GM18873 (cell line): ENCODE measurements around the gene ANKS1A.

Source experiments
- ATAC-seq: cut with Tn5 transposase; IDR thresholded peaks from one replicate; pipeline ENCODE4 v1.9.1; 2021; ENCODE audit warnings: mild to moderate bottlenecking, moderate library complexity, moderate number of reproducible peaks; ENCODE audit not compliant: unreplicated experiment, low FRiP score

The ANKS1A gene

DNA sequence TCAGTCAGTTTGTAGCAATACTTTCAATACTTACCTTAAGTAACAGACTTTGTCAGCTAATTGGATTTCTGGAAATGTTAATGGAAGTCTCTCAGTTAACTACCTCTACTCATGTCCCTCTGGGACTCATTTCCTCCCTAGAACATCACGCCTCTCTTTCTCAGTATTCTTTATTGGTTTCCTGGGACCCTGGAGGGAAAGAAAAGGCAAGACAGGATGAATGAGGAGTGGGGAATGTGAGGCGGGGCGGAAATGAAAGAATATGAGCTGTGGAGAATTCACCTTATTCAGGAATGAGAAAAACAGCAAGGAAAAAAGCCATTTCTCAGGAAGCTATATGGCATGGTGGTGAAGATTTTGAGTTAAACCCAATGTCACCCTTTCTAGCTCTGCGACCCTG is 62.7 kb downstream of the ANKS1A start:
- no peak for ATAC-seq

DNA sequence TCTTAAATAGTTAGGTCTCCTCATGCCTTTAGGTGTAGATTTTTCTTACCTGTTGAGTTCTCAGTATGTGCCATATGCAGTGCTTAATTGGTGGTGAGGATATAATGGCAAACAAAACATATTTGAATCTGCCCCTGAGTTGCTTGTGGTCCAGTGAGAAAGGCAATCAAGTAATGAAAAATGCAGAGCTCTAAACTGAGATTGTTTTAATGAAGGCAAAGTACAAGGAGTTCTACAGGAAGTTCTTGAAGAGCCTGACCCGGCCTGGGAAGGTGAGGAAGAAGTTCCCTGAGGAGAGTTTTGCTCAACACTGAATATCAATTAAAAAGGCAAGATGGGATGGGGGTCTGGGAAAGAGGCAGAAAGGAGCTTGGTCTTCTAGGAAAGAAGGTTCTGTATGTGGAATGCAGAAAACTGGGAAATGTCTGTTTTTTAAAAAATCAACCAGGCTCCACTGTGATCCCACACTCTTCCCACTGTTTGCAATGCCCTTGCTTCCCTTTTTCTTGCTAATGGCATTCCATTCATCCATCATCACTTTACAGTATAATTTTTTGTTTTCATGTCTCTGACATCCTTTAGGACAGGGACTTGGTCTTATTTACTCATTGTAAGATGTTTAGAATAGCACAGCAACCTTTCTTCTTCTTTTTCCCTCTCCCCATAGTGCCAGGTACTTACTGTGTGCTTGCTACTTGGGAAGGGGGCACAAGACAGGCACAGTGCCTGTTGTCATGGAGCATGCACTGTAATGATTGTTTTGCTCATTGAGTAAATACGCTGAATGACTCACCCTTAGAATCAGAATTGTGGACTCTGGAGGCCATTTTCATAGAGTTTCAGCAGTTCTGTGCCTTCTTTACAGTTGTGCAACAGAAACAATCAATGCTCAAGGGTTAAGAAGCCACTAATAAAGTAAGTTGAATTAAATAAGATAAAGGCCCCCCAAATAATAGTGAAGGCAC is 64.3 kb downstream of the ANKS1A start:
- ATAC-seq: no peak

DNA sequence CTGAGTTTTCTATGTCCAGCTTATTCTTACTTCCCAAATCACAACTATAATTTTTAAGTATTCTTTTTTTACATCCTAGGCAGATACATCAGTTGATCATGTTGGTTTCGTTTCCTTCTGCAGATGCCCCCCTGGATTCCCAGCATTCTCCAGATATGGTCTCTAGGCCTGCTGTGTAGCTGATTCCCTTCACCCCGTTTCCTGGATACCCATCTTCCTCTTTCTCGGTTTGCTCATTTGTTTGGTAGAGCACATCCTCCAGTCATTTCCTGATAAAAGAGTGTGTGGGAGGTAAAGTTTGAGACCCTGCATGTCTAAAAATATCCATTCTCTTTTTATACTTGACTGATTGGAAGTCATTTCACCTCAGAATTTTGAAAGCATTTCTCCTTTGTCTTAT is 66.4 kb downstream of the ANKS1A start:
- no peak for ATAC-seq

DNA sequence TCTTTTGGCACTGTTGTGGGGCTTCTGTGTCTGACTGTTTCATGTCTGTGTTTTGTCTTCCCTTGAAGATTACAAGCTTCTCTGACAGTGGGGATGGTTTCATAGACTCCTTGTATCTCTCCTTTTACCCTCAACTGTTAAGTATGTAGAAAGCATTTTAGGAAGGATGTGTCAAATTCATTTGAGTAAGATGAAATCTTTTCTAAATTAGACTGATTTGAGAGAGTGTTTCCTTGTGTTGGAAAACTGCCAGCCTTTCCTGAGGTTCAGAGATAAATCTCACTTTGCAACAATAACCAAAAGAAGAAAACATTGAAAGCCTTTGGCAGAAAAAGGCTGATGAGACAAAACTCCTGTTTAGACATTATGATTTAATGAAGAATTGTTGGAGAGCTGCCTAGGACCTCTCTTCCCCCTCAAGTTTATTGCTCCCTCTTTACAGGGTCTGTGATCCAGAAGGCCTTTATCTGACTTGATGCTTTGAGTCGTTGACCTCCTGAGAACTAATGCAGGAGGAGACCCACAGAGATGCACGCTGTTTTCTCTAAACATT is 68.3 kb downstream of the ANKS1A start:
- no peak for ATAC-seq

DNA sequence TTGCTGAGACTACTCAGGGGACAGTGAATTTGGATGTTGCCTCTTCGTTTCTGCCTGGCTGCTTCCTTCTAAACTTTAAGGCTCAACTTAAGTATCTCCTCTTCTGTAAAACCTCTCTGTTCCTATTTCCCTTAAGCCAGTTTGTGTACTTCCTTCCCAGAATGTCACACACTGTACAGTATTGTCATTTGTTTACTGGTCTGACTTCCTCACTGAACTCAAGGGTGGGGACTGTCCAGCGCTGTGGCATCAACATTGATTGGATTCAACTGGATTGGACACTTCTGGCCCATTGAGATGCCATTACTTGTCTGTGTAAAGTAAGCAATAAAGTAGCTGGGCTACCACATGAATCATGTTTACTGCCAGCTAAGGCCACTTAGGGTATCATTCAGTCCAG is 69.7 kb downstream of the ANKS1A start:
- ATAC-seq: no peak

DNA sequence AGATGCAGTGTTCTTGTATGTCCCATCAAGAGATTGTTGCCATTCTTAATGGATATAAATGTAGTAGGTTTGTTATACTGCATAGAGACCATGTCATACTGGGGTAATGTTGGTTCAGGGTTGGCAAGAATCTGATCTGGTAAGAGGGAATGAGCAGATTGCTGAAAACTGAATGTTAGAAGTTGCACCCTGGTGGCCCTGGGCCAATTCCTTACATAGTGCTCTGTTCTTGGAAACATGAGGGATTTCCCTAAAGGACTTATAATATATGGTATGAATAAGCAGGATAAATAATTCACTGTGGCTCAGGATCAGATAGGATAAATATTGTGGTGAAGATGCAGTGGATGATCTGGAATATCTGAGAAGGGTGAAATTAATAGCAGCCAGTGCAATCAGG is 70.2 kb downstream of the ANKS1A start:
- no peak for ATAC-seq

DNA sequence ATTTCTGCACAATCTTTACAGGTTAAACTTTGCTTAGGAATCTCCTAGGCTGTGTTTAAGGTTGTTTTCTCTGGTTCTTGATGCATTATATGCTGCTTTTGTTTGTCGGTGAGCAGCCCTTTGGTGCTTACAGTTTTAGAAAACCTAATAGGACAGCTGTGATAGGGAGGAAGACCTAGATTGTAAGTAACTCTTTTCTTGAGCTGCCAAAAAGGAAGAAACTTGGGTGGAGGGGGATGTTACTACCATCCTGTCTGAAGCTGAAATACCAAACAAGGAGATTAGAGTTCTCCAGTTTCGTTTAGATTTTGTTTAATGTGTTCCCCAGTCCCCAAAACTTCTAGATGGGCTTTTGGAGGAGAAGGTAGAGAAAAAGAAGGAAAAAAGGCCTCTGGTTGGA is 72.0 kb downstream of the ANKS1A start:
- no peak for ATAC-seq

DNA sequence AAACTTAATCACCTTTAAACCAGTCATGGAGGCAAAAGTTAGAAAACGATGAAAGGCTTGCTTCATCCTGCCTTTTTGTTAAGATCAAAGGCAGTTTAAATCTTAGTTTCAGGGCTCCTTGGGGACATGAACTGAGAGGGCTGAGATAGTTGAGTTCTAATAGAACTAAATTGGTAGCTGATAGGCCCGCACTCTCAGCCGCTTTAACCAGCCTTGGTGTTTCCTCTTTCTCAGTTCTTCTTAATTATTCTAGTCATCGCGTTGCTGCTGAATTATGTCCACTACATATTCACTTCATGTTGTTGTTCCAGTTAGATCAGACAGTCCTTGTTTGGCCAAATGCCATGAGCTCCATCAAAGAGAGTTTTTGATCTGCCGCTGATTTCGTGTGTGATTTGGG is 72.5 kb downstream of the ANKS1A start:
- no peak for ATAC-seq

DNA sequence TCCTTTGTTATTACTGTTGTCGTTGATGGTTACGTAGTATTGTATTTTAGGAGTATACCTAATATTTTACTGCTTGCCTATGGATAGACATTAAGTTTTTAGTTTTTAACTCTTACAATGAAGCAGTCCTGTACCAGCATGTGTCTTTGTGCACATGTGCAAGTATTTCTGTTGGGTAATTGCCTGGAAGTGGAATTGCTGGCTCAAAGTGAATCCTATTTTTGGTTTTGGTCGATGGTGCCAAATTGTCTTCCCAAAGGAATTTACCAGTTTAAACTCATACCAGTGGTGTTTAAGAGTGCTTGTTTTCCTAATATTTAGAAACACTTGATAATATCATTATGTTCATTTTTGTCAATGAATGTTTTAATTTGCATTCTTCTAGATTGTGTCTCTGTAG is 75.5 kb downstream of the ANKS1A start:
- ATAC-seq: no peak

DNA sequence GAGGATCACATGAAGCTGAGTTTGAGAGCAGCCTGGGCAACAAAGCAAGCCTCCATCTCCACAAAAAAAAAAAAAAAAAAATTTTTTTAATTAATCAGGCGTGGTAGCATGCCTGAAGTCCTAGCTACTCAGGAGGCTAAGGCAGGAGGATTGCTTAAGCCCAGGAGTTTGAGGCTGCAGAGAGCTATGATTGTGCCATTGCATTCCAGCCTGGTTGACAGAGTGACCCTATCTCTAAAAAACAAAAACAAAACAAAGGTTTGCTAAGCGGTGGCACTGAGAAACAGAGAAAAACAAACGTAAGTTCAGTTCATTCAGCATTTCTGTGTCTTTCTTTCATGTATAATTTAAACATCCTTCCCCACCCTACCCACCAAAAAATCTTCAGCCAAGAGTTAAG is 78.4 kb downstream of the ANKS1A start:
- ATAC-seq: no peak

DNA sequence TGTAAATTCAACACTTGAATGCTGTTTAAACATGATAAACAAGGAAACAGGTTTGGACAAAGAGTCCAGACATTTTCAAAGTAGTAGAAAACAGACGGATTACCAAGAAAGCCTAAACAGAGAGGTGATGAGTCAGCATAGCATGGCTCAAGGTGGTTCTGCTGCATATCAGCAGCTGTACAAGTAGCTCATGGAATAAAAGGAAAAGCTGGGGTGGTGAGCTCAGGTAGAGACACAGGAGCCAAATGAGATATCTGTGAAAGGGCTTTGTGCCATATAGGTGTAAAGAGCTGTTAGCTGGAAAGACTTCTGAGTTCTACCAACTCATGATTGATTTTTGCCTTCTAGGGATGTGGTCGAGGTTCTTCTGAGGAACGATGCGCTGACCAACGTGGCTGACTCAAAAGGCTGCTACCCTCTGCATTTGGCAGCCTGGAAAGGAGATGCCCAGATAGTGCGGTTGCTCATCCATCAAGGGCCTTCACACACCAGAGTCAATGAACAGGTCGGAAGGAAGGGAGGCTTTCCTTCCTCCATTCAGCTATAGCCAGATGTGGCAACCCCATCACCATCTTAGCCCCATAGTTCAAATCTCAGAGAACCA is 80.7 kb downstream of the ANKS1A start:
- no peak for ATAC-seq

DNA sequence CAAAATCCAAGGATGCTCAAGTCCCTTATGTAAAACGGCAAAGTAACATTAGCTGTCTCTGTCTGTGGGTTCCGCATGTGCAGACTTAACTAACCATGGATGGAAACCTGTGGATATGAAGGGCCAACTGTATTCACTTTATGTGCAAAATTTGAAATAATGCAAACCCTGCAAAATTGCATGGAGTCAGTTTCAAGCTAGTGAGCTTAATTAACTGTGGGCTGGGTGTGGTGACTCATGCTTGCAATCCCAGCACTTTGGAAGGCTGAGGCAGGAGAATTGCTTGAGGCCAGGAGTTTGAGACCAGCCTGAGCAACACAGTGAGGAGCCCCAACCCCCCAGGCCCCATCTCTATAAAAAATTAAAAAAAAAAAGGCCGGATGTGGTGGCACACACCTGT is 81.4 kb downstream of the ANKS1A start:
- no peak for ATAC-seq

DNA sequence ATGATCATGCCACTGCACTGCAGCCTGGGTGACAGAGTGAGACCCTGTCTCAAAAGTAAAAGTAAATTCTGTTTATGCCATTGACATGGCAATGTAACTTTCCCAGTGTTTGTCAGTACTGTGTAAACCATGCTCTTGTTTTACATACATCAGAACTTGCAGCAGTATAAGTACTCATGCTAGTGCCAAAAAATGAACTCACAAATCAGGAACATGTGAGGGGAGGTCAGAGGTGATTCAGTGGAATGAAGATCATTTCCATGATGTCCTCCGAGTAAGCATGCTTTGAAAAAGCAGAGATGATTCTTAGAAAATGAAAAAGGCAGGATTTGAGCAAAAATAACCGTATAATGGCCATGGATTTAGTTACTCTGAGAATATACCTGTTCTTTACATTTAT is 81.9 kb downstream of the ANKS1A start:
- ATAC-seq: no peak

DNA sequence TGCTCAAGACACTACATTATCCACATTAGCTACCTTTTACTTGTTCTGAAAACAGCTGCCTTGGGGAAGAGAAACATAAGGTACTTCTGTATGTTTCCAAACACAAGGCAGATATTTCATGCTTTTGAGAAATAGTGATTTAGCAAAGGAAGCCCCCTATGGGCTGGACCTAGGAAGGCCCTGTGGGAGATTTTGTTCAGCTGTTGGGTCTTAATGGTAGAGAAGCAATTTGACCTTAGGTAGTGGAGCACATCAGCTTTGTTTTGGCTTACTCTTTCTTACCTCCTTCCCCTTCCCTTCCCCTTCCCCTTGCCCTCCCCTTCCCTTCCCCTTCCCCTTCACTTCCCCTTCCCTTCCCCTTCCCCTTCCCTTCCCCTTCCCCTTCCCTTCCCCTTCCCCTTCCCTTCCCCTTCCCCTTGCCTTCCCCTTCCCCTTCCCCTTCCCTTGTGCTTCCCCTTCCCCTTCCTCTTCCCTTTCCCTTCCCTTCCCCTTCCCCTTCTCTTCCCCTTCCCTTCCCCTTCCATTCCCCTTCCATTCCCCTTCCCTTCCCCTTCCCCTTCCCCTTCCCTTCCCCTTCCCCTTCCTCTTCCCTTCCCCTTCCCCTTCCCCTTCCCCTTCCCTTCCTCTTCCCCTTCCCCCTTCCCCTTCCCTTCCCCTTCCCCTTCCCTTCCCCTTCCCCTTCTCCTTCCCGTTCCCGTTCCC is 84.6 kb downstream of the ANKS1A start:
- ATAC-seq: no peak

DNA sequence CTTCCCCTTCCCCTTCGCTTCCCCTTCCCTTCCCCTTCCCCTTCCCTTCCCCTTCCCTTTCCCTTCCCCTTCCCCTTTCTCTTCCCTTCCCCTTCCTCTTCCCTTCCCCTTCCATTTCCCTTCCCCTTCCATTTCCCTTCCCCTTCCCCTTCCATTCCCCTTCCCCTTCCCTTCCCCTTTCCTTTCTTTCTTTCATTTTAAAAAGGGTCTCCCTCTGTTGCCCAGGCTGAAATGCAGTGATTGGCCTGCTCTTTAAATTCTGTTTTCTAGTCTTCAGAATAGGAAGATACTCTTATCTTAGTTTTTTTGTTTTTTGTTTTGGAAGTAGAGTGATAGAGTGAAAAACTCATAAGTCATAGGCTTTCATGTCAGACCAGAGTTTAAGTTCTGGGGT is 85.2 kb downstream of the ANKS1A start:
- ATAC-seq: no peak

DNA sequence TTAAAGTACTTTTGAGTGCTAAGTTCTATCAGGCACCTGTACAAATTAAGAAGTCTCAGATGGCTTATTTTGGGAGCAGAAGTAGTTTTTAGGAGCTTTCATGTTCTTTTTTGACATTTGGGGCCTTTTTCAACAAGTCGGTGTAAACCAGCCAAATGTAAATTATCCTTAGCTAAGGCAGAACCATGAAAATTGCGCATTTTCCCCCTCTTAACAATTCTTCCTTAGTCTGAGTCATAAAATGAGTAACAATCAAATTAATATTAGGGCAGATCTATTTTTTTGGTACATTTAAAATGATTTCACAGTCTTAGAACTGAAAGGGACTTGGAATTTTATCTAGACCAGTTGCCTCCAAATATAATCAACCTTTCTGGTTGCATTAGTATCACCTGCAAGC is 87.2 kb downstream of the ANKS1A start:
- ATAC-seq: no peak

DNA sequence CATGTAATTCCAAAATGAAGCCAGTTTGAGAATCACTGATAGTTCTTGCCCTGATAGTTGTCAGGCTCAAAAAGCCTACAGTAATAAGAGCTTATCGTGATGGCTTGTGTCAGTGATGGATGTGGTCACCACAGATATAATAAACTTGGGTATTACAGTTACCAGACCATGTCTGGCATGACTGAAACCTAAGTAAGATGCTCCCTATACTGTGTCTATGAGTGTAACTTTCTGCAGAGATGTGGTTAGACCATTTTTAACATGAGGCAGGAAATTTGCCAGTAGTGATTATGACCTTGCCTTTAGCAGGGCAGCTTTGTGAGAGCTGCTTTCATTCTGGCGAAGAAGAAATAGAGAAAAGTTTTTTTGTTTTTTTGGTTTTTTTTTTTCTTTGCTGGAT is 90.2 kb downstream of the ANKS1A start:
- ATAC-seq: no peak

DNA sequence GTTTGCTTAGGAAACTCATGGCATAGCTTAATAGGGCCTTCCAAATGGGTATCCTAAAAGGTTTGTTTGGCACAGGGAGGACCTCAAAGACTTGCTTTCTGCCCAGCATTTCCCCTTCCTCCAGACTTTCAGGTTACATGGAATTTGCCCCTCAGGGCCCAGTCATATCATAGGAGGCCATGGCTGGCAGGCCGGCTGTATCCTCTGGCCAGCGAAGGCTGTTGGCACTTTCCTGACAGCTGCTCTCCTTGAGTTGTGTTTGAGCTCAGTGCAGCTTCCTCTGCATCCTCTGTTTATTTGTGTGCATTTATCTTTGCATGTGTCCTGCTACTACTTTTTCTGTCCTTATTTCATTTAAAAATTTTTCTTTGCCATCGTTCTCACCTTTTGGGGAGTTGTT is 90.9 kb downstream of the ANKS1A start:
- no peak for ATAC-seq

DNA sequence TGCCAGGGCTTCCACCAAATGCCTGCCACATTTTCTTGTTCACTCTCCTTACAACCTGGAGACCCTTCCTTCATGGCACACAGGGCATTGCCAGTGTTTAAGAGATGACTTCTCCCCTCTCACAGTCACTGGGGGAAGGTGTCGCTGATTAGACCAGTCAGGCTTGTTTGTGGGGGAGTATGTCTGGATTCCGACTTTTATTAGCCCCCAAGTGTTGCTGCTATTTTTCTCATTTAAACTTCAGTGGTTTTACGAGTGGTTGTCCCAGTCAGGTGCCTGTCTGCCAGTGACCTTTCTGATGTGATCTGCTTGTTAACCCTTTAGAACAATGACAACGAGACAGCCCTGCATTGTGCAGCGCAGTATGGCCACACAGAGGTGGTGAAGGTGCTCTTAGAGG is 92.3 kb downstream of the ANKS1A start:
- no peak for ATAC-seq

DNA sequence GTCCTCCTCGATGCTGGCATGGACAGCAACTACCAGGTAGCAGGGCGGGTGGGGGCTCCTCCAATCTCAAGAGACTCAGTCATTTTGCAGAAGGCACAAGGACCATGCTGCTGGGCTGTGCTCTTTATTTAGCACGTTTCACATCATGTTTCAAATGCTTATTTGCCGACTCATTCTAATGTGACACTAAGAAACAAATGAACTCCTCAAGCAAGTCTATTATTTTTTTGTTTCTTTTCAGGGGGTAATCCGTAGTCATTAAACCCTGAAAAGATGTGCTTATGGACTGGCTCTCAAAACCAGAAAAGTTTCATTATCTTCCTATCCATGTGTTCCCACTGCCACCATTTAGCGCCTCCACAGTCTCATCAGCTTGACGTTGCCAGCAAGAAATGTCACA is 92.9 kb downstream of the ANKS1A start:
- no peak for ATAC-seq

DNA sequence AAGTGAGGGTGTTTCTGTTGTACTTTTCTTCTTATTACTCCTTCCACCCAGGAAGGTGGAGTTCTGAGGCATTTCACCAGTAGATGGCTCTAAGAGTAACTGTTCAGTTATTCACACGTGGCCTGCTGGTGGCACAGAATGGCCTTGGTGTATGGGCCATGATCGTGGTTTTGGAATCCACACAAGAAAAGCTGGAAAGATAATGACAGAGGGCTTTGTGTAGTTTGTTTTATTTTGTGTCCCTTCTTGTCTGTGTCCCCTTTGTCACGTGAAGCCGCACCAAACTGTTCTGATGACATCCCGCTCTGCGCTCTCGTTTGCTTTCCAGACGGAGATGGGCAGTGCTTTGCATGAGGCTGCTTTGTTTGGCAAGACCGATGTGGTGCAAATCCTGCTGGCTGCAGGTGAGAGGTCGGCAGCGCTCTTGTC is 93.4 kb downstream of the ANKS1A start:
- no peak for ATAC-seq
